SK-N-SH (cell line): ENCODE measurements around the gene FAIM2.
"Not testable (repeated sequence)": the region's sequence is repeated elsewhere in the genome, so short reads cannot be mapped to it uniquely, and the experiment has no call there.

Experiments
- CTCF ChIP-seq: fragments of 200-600 bp; sonication (generic); IDR thresholded peaks from 2 replicates; pipeline ENCODE4 v1.6.1; 2017; ENCODE audit warnings: antibody characterized with exemption, mild to moderate bottlenecking, moderate library complexity
- POLR2AphosphoS5 ChIP-seq: IDR thresholded peaks from 2 replicates; pipeline ENCODE4 v1.6.1; 2012; ENCODE audit warnings: low read depth, low read length
- YY1 ChIP-seq: IDR thresholded peaks from 2 replicates; pipeline ENCODE4 v1.4.0; 2012; ENCODE audit warnings: low read depth, mild to moderate bottlenecking

- not testable (repeated sequence) for TF ChIP-seq CTCF, YY1, POLR2AphosphoS5
These were observed 31.9 kb downstream of the FAIM2 start for GRCh38 chr12:49871811-49872251.
